ENCODE results near the gene NLGN1. TPM values are rescaled to one million over a fixed set of nuclear protein-coding genes. Genes with fewer than 3 reads are reported as not detected.

Gene NLGN1
- total and polyA plus RNA-seq, 2 of the 8 experiments (the other 6 are each of a cell fraction or from before 2014, with no cell fraction given) = 7.8 to 14.8 TPM

GRCh38 chr3:173770011-173770410 is 372.5 kb downstream of the NLGN1 start:
- Histone ChIP-seq H3K9ac (replicated peaks in 1 of 4; ENCODE audit: extremely low read depth in 1 of 4, low read depth in 3 of 4, low read length in 3 of 4) (no peak overlapping the region), H3K56ac (replicated peaks; ENCODE audit: insufficient read length, low read depth, low read length) (no peak overlapping the region), H3K4me2 (ENCODE audit: insufficient read depth in 1 of 2, low read depth in 2 of 2, low read length in 2 of 2) (no peak overlapping the region), H2AFZ (ENCODE audit: low read length) (no peak overlapping the region), H3K4me3 (ENCODE audit: extremely low read depth in 1 of 4, insufficient read depth in 2 of 4, low read depth in 3 of 4, low read length in 4 of 4) (no peak overlapping the region), H3K36me3 (ENCODE audit: control insufficient read depth in 2 of 4, insufficient read depth in 4 of 4, low read length in 3 of 4) (no peaks in the 10 kb centered on the region), H4K5ac (ENCODE audit: insufficient read length, low read depth, low read length) (no peak overlapping the region), H4K8ac (ENCODE audit: extremely low read depth, insufficient read depth, low read length) (no peak overlapping the region), H2BK15ac (ENCODE audit: low read length) (no peak overlapping the region), H3K14ac (ENCODE audit: insufficient read length) (no peak overlapping the region), H3K27me3 (replicated peaks in 1 of 4; ENCODE audit: control insufficient read depth in 3 of 4, extremely low read depth in 1 of 4, insufficient read depth in 3 of 4, low read length in 3 of 4) (no peaks in the 10 kb centered on the region), H3K4ac (replicated peaks; ENCODE audit: insufficient read length, low read depth, low read length) (no peak overlapping the region), H3K79me1 (ENCODE audit: low read depth, low read length) (no peaks in the 10 kb centered on the region), H3K27ac (ENCODE audit: low read depth, low read length) (no peak overlapping the region), H3K79me2 (ENCODE audit: control insufficient read depth in 1 of 2, insufficient read depth in 2 of 2, low read length in 2 of 2) (no peaks in the 10 kb centered on the region), H4K20me1 (replicated peaks in 1 of 2; ENCODE audit: control insufficient read depth in 1 of 2, insufficient read depth in 2 of 2, low read length in 2 of 2) (no peaks in the 10 kb centered on the region), H2BK120ac (replicated peaks; ENCODE audit: low read depth, low read length) (no peak overlapping the region), H3K9me3 (ENCODE audit: insufficient read depth in 2 of 2, low read depth in 1 of 2, low read length in 1 of 2) (no peaks in the 10 kb centered on the region), H3K18ac (ENCODE audit: extremely low read depth, low read length) (no peak overlapping the region), H2BK20ac (ENCODE audit: low read length) (no peak overlapping the region), H3K23me2 (ENCODE audit: low read depth, low read length) (no peaks in the 10 kb centered on the region), H3K23ac (ENCODE audit: insufficient read length) (no peak overlapping the region), H3K4me1 (replicated peaks in 1 of 4; ENCODE audit: control insufficient read depth in 3 of 4, insufficient read depth in 4 of 4, low read length in 3 of 4) (no peaks in the 10 kb centered on the region; a peak in 1 of 7 replicates), H2BK5ac (ENCODE audit: low read depth, low read length) (no peak overlapping the region), H4K91ac (replicated peaks; ENCODE audit: insufficient read length, low read length) (no peak overlapping the region), H2BK12ac (ENCODE audit: low read depth, low read length) (no peak overlapping the region), H2AK5ac (ENCODE audit: low read depth, low read length) (no peak overlapping the region)
- ChIA-PET CTCF (ENCODE audit: partially characterized antibody) (interaction anchor here (0.6 kb wide), 1 partner anchor 124 kb away, joined by 4 read pairs; no protein-coding TSS in a partner anchor), POLR2A (ENCODE audit: partially characterized antibody) (no interaction called here)
- WGBS, 2 experiments (ENCODE audit: extremely low coverage in 1 of 2, insufficient coverage in 1 of 2, insufficient read length in 1 of 2, insufficient replicate concordance in 2 of 2, low coverage in 1 of 2, low lambda C conversion rate in 2 of 2, missing lambda C conversion rate in 1 of 2) = 89% methylated on average over 2 of the region's 2 CpGs; no CpG with 5 or more reads in 1 of the 2 experiments
- DNase-seq (ENCODE audit: low read depth in 1 of 2, low spot score in 2 of 2) (no peak), FAIRE-seq (no peak)
- TF ChIP-seq CHD2 (IDR thresholded peaks at IDR 0.05; ENCODE audit: low read length) (no peak), RBBP5 (IDR thresholded peaks at IDR 0.05; ENCODE audit: borderline replicate concordance, low read depth, low read length) (no peak), BCL11A (IDR thresholded peaks at IDR 0.05; ENCODE audit: low read depth in 2 of 2, low read length in 2 of 2) (no peak), TBP (IDR thresholded peaks at IDR 0.05; ENCODE audit: low read depth, low read length) (no peak), KDM1A (IDR thresholded peaks at IDR 0.05; ENCODE audit: borderline replicate concordance, low read length) (no peak), FOSL1 (IDR thresholded peaks at IDR 0.05; ENCODE audit: insufficient read depth, low read depth, low read length) (no peak), MAFK (IDR thresholded peaks at IDR 0.05; ENCODE audit: low read depth, low read length) (no peak), RNF2 (IDR thresholded peaks at IDR 0.05; ENCODE audit: borderline replicate concordance, low read depth, low read length, missing control alignments, poor library complexity, severe bottlenecking) (no peak), BACH1 (IDR thresholded peaks at IDR 0.05; ENCODE audit: low read length) (no peak), RXRA (IDR thresholded peaks at IDR 0.05; ENCODE audit: insufficient read depth, low read depth, low read length) (no peak), RAD21 (IDR thresholded peaks at IDR 0.05 in 1 of 2, conservative IDR thresholded peaks at IDR 0.05 in 1 of 2; ENCODE audit: low read depth in 2 of 2, low read length in 2 of 2) (no peak)
